H9 (cell line): ENCODE results near the gene KLF15. TPM values are rescaled to one million over a fixed set of nuclear protein-coding genes. Genes with fewer than 3 reads are reported as not detected.

Source experiments
- DNase-seq: peaks from one replicate; pipeline ENCODE4 v3.0.0-alpha.2; 2017
- H2AFZ ChIP-seq: one replicate; pipeline ENCODE4 v1.6.1; 2013; ENCODE audit warnings: mild to moderate bottlenecking, low read length, control low read depth, moderate library complexity
- H2AK5ac ChIP-seq: 2 replicates; pipeline ENCODE4 v1.6.1; 2013; ENCODE audit warnings: low read length, control low read depth, mixed read lengths; ENCODE audit not compliant: insufficient read length
- H2BK120ac ChIP-seq: one replicate; pipeline ENCODE4 v1.6.1; 2013; ENCODE audit warnings: low read depth, mild to moderate bottlenecking, low read length, control low read depth, inconsistent platforms; ENCODE audit not compliant: poor library complexity, severe bottlenecking
- H2BK12ac ChIP-seq: 2 replicates; pipeline ENCODE4 v1.6.1; 2013; ENCODE audit warnings: low read length, control low read depth, mixed read lengths, low read depth; ENCODE audit not compliant: insufficient read length
- H2BK15ac ChIP-seq: 2 replicates; pipeline ENCODE4 v1.6.1; 2013; ENCODE audit warnings: low read depth, low read length, control low read depth
- H2BK20ac ChIP-seq: one replicate; pipeline ENCODE4 v1.6.1; 2013; ENCODE audit warnings: low read depth, mild to moderate bottlenecking, low read length, control low read depth, inconsistent platforms; ENCODE audit not compliant: poor library complexity, severe bottlenecking
- H2BK5ac ChIP-seq: 2 replicates; pipeline ENCODE4 v1.6.1; 2013; ENCODE audit warnings: low read length, control low read depth, mixed read lengths; ENCODE audit not compliant: insufficient read length
- H3K14ac ChIP-seq: 2 replicates; pipeline ENCODE4 v1.6.1; 2013; ENCODE audit warnings: low read length, control low read depth; ENCODE audit not compliant: insufficient read depth
- H3K18ac ChIP-seq: 2 replicates; pipeline ENCODE4 v1.6.1; 2013; ENCODE audit warnings: low read depth, mild to moderate bottlenecking, mixed read lengths, low read length, control low read depth; ENCODE audit not compliant: insufficient read length
- H3K23ac ChIP-seq: 2 replicates; pipeline ENCODE4 v1.6.1; 2013; ENCODE audit warnings: low read length, control low read depth, mixed read lengths, low read depth; ENCODE audit not compliant: insufficient read length
- H3K23me2 ChIP-seq: 2 replicates; pipeline ENCODE4 v1.6.1; 2013; ENCODE audit warnings: low read depth, mild to moderate bottlenecking, mixed read lengths, low read length, control low read depth; ENCODE audit not compliant: insufficient read length, poor library complexity, severe bottlenecking
- H3K27ac ChIP-seq: 2 replicates; pipeline ENCODE4 v1.5.1; 2013; ENCODE audit warnings: low read length, control low read depth, mixed read lengths, low read depth; ENCODE audit not compliant: insufficient read length
- H3K27me3 ChIP-seq: 2 replicates; pipeline ENCODE4 v1.6.1; 2013; ENCODE audit warnings: low read length, control low read depth, inconsistent platforms; ENCODE audit not compliant: insufficient read depth
- H3K4ac ChIP-seq: 2 replicates; pipeline ENCODE4 v1.6.1; 2013; ENCODE audit warnings: low read depth, mild to moderate bottlenecking, control low read depth, inconsistent platforms, low read length, moderate library complexity
- H3K4me1 ChIP-seq: 2 replicates; pipeline ENCODE4 v1.6.1; 2013; ENCODE audit warnings: low read length, control low read depth, inconsistent platforms; ENCODE audit not compliant: insufficient read depth
- H3K4me2 ChIP-seq: 2 replicates; pipeline ENCODE4 v1.6.1; 2013; ENCODE audit warnings: low read length, control low read depth, mixed read lengths; ENCODE audit not compliant: insufficient read length, insufficient read depth
- H3K56ac ChIP-seq: 2 replicates; pipeline ENCODE4 v1.6.1; 2013; ENCODE audit warnings: low read depth, mild to moderate bottlenecking, mixed read lengths, low read length, control low read depth; ENCODE audit not compliant: insufficient read length
- H3K79me1 ChIP-seq: 2 replicates; pipeline ENCODE4 v1.6.1; 2013; ENCODE audit warnings: low read depth, mild to moderate bottlenecking, moderate library complexity, low read length, control low read depth, inconsistent platforms; ENCODE audit not compliant: insufficient read depth, poor library complexity, severe bottlenecking
- H3K79me2 ChIP-seq: 2 replicates; pipeline ENCODE4 v1.6.1; 2013; ENCODE audit warnings: low read length, control low read depth, inconsistent platforms; ENCODE audit not compliant: insufficient read depth
- H3K9ac ChIP-seq: 2 replicates; pipeline ENCODE4 v1.6.1; 2013; ENCODE audit warnings: low read length, control low read depth, mixed read lengths; ENCODE audit not compliant: insufficient read length; ENCODE audit errors: extremely low read depth
- H3K9me3 ChIP-seq: one replicate; pipeline ENCODE4 v1.6.1; 2013; ENCODE audit warnings: low read depth, low read length, inconsistent platforms; ENCODE audit not compliant: control insufficient read depth
- H3T11ph ChIP-seq: one replicate; pipeline ENCODE4 v1.6.1; 2013; ENCODE audit warnings: mild to moderate bottlenecking, low read length, control low read depth, inconsistent platforms
- H4K20me1 ChIP-seq: one replicate; pipeline ENCODE4 v1.6.1; 2013; ENCODE audit not compliant: control insufficient read depth, insufficient read length, insufficient read depth
- H4K5ac ChIP-seq: 2 replicates; pipeline ENCODE4 v1.6.1; 2013; ENCODE audit warnings: low read depth, mild to moderate bottlenecking, mixed read lengths, low read length, control low read depth; ENCODE audit not compliant: insufficient read length
- H4K8ac ChIP-seq: replicated peaks from 2 replicates; pipeline ENCODE4 v1.6.1; 2013; ENCODE audit warnings: low read length, control low read depth, mixed read lengths, low read depth; ENCODE audit not compliant: insufficient read length
- H4K91ac ChIP-seq: 2 replicates; pipeline ENCODE4 v1.6.1; 2013; ENCODE audit warnings: low read depth, mild to moderate bottlenecking, moderate library complexity, mixed read lengths, low read length, control low read depth; ENCODE audit not compliant: insufficient read length
- H3K27ac Mint-ChIP-seq, 3 experiments: 2 replicates in 2 of 3; 3 replicates in 1 of 3; pipeline ENCODE4 v1.8.0; 2020 to 2021; ENCODE audit warnings: mixed read lengths in 3 of 3, mild to moderate bottlenecking in 1 of 3, moderate library complexity in 1 of 3
- H3K27me3 Mint-ChIP-seq: 2 replicates; pipeline ENCODE4 v1.8.0; 2021; ENCODE audit warnings: low read depth, mild to moderate bottlenecking, moderate library complexity, mixed read lengths
- H3K36me3 Mint-ChIP-seq, 3 experiments: 2 replicates in 2 of 3; 3 replicates in 1 of 3; pipeline ENCODE4 v1.8.0; 2020 to 2021; ENCODE audit warnings: low read depth in 3 of 3, mixed read lengths in 3 of 3; ENCODE audit not compliant: insufficient read depth in 1 of 3
- H3K4me1 Mint-ChIP-seq, 2 experiments: 2 replicates each; pipeline ENCODE4 v1.8.0; 2020; ENCODE audit warnings: mixed read lengths in 2 of 2
- H3K4me3 Mint-ChIP-seq, 2 experiments: 2 replicates in 1 of 2; 3 replicates in 1 of 2; pipeline ENCODE4 v1.8.0; 2020 to 2021; ENCODE audit warnings: mild to moderate bottlenecking in 2 of 2, mixed read lengths in 2 of 2, moderate library complexity in 1 of 2
- H3K9me3 Mint-ChIP-seq, 2 experiments: 2 replicates in 1 of 2; 3 replicates in 1 of 2; pipeline ENCODE4 v1.8.0; 2020; ENCODE audit warnings: mild to moderate bottlenecking in 2 of 2, mixed read lengths in 2 of 2, moderate library complexity in 1 of 2
- CTCF ChIP-seq: fragments of 200-600 bp; sonication (generic); conservative IDR thresholded peaks from 3 replicates; pipeline ENCODE4 v1.8.0; 2021; ENCODE audit warnings: antibody characterized with exemption, mild to moderate bottlenecking
- WGBS: extraction: QIAGEN DNeasy Blood & Tissue Kit; methylation state at CpG from one replicate; pipeline ENCODE4 v1.1.7; 2013; ENCODE audit warnings: missing lambda C conversion rate, low lambda C conversion rate, mixed read lengths; ENCODE audit not compliant: insufficient read length; ENCODE audit errors: extremely low coverage; 5-methylcytosine and 5-hydroxymethylcytosine counted together
- total RNA-seq: library from RNA; stranded (reverse); gene quantifications from 2 replicates; pipeline ENCODE4 v1.2.1, GENCODE V29; 2021

KLF15 gene
- total RNA-seq, 1 experiment from 2014 or later, result 10.8 TPM

- Histone ChIP-seq H3K9me3 (no peaks in the 10 kb centered on the region), H3K4me2 (no peak overlapping the region), H3K18ac (no peak overlapping the region), H2AFZ (no peak overlapping the region), H2AK5ac (no peak overlapping the region), H3K14ac (no peak overlapping the region), H3K79me2 (no peaks in the 10 kb centered on the region), H3K56ac (no peak overlapping the region), H3K9ac (no peak overlapping the region), H3K79me1 (no peaks in the 10 kb centered on the region), H3K4me1 (no peaks in the 10 kb centered on the region), H3T11ph (no peak overlapping the region), H2BK5ac (no peak overlapping the region), H3K27me3 (no peaks in the 10 kb centered on the region), H3K23ac (no peak overlapping the region), H2BK20ac (no peak overlapping the region), H3K27ac (no peak overlapping the region), H4K5ac (no peak overlapping the region), H2BK15ac (no peak overlapping the region), H2BK120ac (no peak overlapping the region), H4K20me1 (no peaks in the 10 kb centered on the region), H4K91ac (no peak overlapping the region), H3K4ac (no peak overlapping the region), H2BK12ac (no peak overlapping the region), H3K23me2 (no peaks in the 10 kb centered on the region), H4K8ac (no peak overlapping the region)
- peak overlapping the region in 1 of 3 experiments; percentile 87; a peak in 3 of 7 replicates for H3K27ac Mint-ChIP-seq
- DNase-seq, result peak; percentile 43
- H3K4me1 Mint-ChIP-seq, result 0 out of 4 replicates have a peak, but pooled peaks cover 0 to 4% of the 10 kb centered on the region in 2 experiments
- peaks cover 17 to 23% of the 10 kb centered on the region in 2 experiments for H3K9me3 Mint-ChIP-seq
- no CpG with 5 or more reads among the region's 24 CpGs for WGBS
- no peak; the same call in 2 of the 3 replicates for TF ChIP-seq CTCF
- H3K36me3 Mint-ChIP-seq, result peaks cover under 1 to 5% (median 3%) of the 10 kb centered on the region in 3 experiments; a peak in 5 of 7 replicates
- H3K27me3 Mint-ChIP-seq, result peaks cover 11% of the 10 kb centered on the region
- H3K4me3 Mint-ChIP-seq, result no peak overlapping the region; a peak in 1 of 5 replicates
Observed at GRCh38 chr3:126308394-126309125, 48.6 kb downstream of the KLF15 start.
